ENCODE measurements around the gene ATRIP.

The ATRIP gene

DNA sequence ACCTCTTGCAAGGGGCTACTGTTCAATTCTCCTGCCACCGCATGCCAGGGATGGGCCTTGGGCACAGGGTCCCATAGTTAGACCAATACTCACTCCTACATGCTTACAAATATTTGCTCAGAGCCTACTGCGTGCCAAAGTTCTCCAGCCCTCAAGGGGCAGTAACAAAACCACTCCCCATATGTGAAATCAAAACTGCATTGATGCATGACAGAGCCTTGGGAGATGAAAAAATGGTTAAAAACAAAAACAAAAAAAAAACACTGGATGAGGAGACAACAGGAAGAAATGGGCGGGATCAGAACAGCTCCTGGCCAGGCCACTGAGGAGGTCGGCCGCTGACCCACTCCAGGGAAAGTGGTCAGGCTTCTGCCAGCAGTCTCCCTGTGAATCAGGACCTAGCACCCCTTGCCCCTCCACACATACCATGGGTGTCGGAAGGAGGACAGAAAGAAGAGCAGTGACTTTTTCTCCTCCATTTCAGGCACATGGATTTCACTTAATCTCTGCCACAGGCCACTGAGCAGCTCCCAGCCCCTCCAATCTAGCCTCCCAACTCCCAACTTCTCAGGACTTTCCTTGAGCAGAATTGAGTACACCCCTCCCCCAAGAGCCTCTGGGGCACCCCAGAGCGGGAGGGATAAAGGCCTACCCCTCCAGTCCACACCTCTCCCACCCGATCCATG, 19.4 kb upstream of the ATRIP start:
- no peak for TF ChIP-seq CTCF (IDR thresholded peaks at IDR 0.05; ENCODE audit: extremely low read depth, missing control alignments)
- DNase-seq (ENCODE audit: low spot score): peak; percentile 41

DNA sequence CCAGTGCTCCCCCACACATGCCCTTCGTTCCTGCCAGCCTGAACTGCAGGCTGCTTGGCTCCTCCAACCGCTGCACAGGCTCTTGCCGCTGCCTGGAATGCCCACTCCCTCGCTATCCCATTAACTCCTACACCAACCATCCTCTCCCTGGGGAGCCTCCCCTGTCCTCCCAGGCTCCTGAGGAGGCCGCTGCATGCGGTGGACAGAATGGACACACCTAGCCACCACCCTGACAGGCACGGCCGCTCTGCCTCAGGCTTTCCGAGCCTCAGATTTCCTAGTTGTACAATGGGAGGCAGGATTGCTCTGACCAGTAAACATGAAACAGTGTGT, 18.9 kb upstream of the ATRIP start:
- TF ChIP-seq CTCF (IDR thresholded peaks at IDR 0.05; ENCODE audit: extremely low read depth, missing control alignments): no peak

DNA sequence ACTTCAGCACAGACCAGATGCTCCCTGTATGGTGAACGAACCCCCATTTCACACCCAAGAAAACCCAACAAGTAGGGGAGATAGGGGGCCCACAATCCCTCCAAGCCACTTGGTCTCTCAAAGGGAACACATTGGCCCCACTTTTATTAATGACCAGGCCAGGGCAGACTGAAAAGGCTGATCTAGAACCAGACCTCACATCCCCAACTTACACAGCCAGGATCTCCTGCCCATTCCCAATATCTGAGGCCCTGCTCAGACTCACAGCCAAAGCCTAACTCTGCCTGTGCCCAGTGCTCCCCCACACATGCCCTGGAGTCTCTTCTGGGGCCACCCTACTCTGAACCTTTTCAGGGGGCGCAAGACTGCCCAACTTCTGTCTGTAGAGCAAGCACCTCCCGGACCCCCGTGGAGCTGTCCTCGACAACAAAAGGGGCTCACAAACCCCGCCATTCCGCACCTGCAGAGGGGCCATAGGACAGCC, 18.4 kb upstream of the ATRIP start:
- no peak for DNase-seq (ENCODE audit: low spot score)
- no peak for TF ChIP-seq CTCF (IDR thresholded peaks at IDR 0.05; ENCODE audit: extremely low read depth, missing control alignments)

More for the DNA sequence above, 18.9 kb upstream of the ATRIP start:
- no peak for DNase-seq (ENCODE audit: low spot score)

DNA sequence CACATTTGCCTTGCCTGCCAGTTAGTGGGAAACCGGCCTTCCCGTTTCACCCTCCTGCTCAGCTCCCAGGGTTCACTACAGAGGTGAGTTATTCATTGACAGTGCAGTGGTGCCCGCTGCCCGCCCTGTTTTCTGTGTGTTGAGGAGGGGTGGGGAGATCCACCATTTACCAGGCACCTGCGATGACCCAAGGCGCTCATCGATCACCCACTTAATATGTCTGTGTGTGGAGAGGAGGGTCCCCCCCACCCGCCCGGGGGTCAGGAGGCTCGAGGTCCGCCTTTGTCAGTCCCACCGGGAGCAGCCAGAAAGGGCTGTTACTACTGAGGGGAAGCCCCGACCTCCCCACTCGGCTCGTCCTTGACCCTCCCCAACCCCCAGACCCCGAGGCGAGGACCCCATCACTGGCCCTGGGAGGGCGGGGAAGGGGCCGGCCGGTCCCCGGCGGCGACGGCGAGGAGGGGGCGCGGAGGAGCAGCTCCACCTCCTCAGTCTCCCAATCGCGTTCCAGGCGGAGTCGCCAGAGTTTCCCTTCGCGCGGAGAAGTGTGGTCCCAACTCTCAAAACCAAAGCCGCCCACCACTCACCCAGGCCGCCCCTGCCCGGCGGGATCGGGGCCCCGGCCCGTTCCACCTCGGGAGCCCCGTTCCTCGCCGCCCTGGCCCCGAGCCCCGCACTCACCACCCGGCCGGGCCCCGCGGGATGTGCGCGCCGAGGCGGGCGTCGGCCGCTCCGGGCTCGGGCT, 17.8 kb upstream of the ATRIP start:
- TF ChIP-seq CTCF (IDR thresholded peaks at IDR 0.05; ENCODE audit: extremely low read depth, missing control alignments): no peak
- DNase-seq (ENCODE audit: low spot score): no peak

- peak; percentile 90 for DNase-seq (ENCODE audit: low spot score)
- TF ChIP-seq CTCF (IDR thresholded peaks at IDR 0.05; ENCODE audit: extremely low read depth, missing control alignments): no peak
Measured at GRCh38 chr3:48429317-48429959, 17.1 kb upstream of the ATRIP start.

- no peak for DNase-seq (ENCODE audit: low spot score)
Measured at GRCh38 chr3:48429960-48430707, 16.4 kb upstream of the ATRIP start, which contains the start of gene PLXNB1. Gene PLXNB1, minus strand, starts transcription at chr3:48430086. Its CDS starts 5,475 bp downstream, at chr3:48424611.

More at GRCh38 chr3:48429960-48430707, 16.4 kb upstream of the ATRIP start, which contains the start of gene PLXNB1:
- no peak for TF ChIP-seq CTCF (IDR thresholded peaks at IDR 0.05; ENCODE audit: extremely low read depth, missing control alignments)
